ELF-1 (cell line): Measurements from ENCODE around the gene FLNB.

Experiments
- DNase-seq: peaks from one replicate; pipeline ENCODE4 v3.0.0-alpha.2; 2016; ENCODE audit warnings: low read depth, low spot score

Gene FLNB

DNA sequence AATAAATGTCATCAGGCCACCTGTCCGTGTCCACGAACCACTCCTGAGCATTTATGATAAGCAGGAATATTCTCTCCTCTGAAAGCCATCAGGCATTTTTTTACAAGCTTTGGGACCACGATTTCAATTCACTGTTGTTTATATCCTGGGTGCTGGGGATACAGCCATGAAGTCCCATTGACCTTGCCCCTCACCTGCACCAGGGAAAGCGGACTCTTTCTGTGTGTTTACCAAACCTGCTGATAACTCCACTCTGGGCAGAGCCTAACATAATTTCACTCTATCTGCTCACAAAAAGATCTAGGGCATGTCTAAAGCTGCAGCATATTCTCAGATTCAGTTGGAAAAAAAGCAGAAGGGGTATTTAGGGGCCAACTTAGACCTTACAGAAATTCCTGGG is 197.8 kb downstream of the FLNB start:
- no peak for DNase-seq

DNA sequence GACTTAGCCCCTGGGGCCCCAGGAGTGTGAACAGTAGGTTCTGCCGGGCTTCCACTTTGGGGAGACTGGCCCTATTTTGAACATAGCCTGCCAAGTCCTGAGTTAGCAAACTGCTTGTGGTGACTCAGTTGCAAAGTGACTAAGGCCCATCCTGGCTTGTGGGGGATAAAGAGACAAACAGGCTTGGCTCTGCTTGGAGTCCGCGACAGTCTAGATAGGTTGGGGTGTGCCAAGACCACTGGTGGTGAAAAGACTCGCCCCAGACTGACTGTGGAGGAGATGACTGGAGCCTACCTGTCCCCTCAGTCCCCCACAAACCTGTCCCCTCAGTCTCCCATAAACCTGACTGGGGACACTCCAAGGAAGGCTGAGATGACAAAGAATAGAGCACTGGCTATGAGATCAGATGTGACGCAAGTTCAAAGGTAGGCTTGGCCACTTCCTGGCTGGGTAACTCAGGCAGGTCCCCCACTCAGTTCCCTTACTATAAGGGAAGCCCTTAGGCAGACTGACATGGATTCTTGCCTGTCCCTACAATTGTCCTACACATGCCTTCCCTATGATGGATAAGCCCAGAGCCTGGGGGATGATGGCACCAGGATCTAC is 198.3 kb downstream of the FLNB start:
- DNase-seq: no peak

DNA sequence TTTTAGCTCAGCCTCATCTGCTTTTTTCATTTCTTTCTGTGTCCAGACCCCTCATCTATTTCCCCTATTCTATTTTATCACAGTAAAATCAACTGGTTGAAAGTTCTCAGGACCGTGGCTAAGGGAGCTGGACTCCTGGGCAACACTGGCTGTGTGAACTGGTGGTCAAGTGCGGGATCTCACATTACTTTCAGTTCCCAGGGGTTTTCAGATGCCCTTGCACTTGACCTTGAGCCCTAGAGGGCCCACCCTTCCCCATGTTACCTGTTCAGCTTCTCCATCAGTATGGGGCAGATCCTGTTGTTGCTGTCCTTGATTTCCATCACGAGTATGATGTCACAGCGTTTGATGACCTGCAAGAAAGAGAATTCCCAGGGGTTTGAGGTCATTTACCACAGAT is 199.7 kb downstream of the FLNB start:
- no peak for DNase-seq

DNA sequence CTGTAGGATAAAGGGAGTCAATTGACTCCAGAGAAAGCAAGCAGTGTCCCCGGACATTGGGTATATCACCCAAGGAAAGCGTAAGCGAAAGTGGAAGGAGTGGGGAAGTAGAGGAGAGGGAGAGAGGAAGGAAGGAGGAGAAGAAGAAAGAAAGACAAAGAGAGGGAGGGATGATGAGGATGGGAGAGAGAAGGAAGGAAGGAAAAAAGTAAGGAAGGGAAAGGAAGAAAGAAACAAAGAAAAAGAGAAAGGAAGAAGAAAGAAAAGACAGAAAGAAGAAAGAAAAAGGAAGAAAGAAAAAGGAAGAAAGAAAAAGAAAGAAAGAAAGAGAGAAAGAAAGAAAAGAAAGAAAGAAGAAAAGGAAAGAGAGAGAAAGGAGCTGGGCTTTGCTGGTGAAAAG is 201.7 kb downstream of the FLNB start:
- DNase-seq: no peak

DNA sequence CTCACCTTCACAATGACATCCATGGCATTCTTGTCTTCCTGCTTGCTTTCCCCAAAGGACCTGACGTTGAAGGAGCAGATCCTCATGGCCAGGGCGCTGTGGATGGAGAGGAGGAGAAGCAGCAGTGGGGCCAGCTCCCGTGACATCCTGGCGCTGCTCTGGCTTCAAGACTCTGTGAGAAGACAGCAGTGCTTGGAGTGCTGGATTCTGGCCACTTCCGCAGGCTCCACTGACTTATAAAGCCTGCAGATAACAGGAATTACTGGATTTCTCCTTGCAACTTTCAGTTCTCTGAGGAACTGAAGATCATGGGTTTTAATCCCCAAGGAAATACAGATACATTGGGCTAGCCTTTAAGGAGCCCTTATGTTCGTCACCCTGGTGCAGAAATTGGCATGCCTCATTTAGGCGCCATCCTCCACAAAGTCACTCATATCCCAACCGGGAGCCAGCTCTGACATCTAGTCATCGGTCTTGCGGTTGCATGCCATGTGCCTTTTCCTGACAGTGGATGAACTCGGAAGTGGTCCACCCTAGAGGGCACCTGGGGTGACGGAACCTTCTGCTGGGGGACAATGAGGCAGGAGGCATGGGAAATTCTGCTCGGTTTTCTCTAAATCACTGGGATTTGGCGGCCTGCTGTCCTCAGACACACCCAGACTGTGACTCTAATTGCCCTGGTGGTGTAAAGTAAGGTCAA is 202.7 kb downstream of the FLNB start, which contains the start of gene DNASE1L3:
Gene DNASE1L3 (minus strand): TSS at position 212 of the 700 bp plus-strand sequence. CDS start 66 bp downstream, at position 146.
- no peak for DNase-seq

DNA sequence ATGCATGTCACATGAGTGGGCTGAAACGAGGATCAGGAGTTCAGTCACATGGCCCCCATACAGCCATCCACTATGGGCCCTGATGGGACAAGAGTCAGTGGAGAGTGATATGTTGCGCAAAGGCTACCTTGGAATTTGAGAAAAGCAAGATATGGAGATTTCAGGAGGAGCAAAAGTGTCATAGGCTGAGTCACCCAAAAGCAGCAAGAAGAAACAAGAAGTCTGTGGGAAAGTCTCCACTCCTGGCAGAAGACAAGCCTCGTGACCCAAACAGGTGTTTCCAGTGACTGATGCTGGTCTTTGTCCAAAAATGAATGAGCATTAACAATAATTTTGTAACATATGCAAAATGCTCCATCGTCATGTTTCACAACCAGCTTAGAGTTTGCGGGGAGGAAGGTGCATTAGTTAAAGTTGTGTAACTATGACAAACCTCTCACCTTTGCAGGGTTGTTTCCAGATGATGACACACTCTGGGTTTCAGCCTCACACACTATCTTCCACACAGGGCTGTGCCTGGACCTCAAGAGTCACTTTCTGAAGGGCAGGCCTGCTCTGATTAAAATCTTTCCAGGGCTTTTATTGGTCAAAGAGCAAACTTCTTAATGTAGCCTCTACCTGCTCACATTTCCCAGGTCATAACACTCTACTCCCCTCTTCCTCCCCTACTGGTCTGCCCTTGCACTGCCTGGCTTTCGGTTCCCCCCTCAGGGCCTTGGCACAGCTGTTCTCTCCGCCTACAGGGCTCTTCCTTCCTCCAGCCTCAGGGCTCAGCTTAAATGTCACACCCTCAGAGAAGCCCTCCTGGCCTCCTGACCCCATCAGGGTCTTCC is 206.5 kb downstream of the FLNB start:
- DNase-seq: peak; percentile 20

DNA sequence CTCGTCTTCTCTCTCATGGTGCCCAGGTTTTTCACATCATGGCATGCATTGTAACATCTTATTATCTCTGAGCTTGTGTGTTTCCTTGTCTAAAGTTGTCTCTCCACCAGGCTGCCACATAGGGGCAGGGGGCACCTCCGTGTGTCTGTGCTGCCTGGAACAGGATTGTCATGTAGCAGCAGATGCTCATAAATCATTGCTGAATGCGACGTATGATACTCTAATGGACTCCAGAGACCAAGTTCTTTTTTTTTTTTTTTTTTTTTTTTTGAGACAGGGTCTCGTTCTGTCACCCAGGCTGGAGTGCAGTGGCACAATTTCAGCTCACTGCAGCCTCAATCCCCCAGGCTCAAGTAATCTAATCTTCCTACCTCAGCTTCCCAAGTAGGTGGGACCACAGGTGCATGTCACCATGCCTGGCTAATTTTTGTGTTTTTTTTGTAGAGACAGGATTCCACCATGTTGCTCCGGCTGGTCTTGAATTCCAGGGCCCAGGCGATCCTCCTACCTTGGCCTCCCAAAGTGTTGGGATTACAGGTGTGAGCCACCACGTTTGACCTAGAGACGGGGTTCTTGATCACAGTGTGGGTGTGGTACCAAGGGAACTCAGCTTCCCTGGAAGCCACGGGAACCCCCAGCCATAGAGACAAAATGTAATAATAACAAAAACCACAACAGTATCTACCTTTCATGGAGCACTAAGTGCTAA is 207.2 kb downstream of the FLNB start:
- no peak for DNase-seq

DNA sequence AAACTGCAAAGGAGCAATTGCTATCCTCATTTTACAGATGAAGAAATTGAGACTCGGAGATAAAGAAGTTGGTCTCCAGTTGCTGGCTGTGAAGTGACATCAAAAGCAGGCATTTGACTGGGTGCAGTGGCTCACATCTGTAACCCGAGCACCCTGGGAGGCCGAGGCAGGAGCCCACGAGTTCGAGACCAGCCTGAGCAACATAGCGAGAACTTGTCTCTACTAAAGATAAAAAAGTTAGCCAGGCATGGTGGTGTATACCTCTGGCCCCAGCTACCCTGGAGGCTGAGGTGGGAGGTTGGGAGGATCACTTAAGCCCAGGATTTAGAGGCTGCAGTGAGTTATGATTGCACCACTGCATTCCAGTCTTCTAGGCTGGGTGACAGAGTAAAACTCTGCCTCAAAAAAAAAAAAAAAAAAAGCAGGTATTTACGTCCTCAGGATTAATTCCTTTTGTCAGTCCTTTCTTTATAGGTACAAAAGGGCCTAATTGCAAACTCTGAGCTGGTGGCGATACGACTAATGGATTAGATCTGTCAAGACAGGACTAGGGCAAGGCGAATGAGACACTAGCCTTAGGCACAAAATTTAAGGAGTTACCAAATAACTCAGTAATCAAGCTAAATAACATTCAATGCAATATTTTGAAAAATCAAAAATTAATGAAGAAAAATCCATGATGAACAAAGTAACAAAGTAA is 208.4 kb downstream of the FLNB start:
- no peak for DNase-seq

DNA sequence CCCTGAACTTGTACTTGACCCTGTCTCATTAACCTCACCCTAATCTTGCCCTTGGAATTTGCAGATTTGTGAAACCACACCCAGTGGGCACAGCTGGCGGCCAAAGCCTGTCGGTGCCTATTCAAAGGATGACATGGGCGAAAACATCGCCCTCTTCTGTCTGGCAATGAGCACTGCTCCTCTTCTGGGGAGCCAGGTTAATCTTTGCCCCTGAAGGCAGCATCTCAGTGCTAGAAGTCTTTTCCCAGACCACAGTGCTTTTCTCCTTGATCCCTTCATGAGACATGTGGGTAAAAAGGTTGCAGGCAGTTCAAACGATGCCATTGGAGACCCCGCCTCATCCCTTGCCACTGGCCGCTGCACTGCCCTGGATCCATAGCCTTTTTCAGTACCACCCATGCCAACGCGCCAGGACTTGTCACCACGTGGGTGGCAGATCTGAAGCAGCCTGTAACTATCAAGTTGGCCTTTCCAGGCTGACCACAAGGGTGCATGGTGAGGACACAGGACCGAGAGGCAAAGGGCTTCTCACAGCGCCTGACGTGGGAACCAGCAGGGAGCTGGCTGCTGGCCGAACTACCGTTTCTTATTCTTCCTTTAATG is 209.1 kb downstream of the FLNB start:
- peak; percentile 91 for DNase-seq

DNA sequence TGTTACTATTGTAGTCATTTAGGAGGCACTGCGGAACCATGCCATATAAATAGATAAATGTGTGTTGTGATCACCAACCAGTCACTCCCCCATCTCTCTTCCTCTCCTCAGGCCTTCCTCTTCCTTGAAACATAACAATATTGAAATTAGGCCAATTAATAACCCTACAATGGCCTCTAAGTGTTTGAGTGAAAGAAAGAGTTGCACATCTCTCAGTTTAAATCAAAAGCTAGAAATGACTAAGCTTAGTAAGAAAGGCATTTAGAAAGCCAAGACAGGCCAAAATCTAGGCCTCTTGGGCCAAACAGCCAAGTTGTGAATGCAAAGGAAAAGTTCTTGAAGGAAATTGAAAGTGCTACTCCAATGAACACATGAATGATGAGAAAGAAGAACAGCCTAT is 210.7 kb downstream of the FLNB start:
- no peak for DNase-seq
